GM23338 (cell line): ENCODE results near the gene CABLES1. TPM values are rescaled to one million over a fixed set of nuclear protein-coding genes. Genes with fewer than 3 reads are reported as not detected.

Experiments used
- ATAC-seq: fragments of 200-7000 bp; cut with Tn5 transposase; 3 replicates; pipeline ENCODE4 v1.9.1; 2020
- DNase-seq: peaks from one replicate; pipeline ENCODE4 v3.0.0-alpha.2; 2015; ENCODE audit warnings: low spot score
- H2AFZ ChIP-seq: fragments of 200-600 bp; sonication (generic); 2 replicates; pipeline ENCODE4 v1.8.0; 2016; ENCODE audit warnings: antibody characterized with exemption, mild to moderate bottlenecking, moderate library complexity
- H3F3A ChIP-seq: fragments of 200-600 bp; sonication (generic); replicated peaks from 2 replicates; pipeline ENCODE4 v1.8.0; 2017; ENCODE audit warnings: antibody characterized with exemption, mixed run types, low read depth
- H3K27ac ChIP-seq: fragments of 200-600 bp; sonication (generic); 2 replicates; pipeline ENCODE4 v1.6.1; 2016; ENCODE audit warnings: low read depth
- H3K27me3 ChIP-seq: fragments of 200-600 bp; sonication (generic); 2 replicates; pipeline ENCODE4 v1.8.0; 2016; ENCODE audit warnings: mild to moderate bottlenecking, mixed run types, moderate library complexity; ENCODE audit not compliant: insufficient read depth
- H3K36me3 ChIP-seq: fragments of 200-600 bp; sonication (generic); 2 replicates; pipeline ENCODE4 v1.8.0; 2016; ENCODE audit warnings: mild to moderate bottlenecking; ENCODE audit not compliant: insufficient read depth
- H3K4me1 ChIP-seq: fragments of 200-600 bp; sonication (generic); 2 replicates; pipeline ENCODE4 v1.8.0; 2016; ENCODE audit warnings: mild to moderate bottlenecking, moderate library complexity; ENCODE audit not compliant: insufficient read depth
- H3K4me2 ChIP-seq: fragments of 200-600 bp; sonication (generic); 2 replicates; pipeline ENCODE4 v1.7.1; 2017; ENCODE audit warnings: mixed run types
- H3K4me3 ChIP-seq: fragments of 200-600 bp; sonication (generic); 2 replicates; pipeline ENCODE4 v1.6.1; 2016; ENCODE audit warnings: mixed run types
- H3K79me2 ChIP-seq: fragments of 200-600 bp; sonication (generic); replicated peaks from 2 replicates; pipeline ENCODE4 v1.8.0; 2017; ENCODE audit warnings: mild to moderate bottlenecking; ENCODE audit not compliant: insufficient read depth
- H3K9me2 ChIP-seq: fragments of 200-600 bp; sonication (generic); 2 replicates; pipeline ENCODE4 v1.8.0; 2017; ENCODE audit not compliant: insufficient read depth
- H4K20me1 ChIP-seq: fragments of 200-600 bp; sonication (generic); replicated peaks from 2 replicates; pipeline ENCODE4 v1.8.0; 2017; ENCODE audit warnings: mild to moderate bottlenecking; ENCODE audit not compliant: insufficient read depth
- H3K27ac Mint-ChIP-seq: 2 replicates; pipeline ENCODE4 v1.8.0; 2020; ENCODE audit warnings: inconsistent platforms, mild to moderate bottlenecking, moderate library complexity, mixed read lengths
- H3K27me3 Mint-ChIP-seq: 3 replicates; pipeline ENCODE4 v1.8.0; 2022; ENCODE audit warnings: low read depth, mild to moderate bottlenecking, moderate library complexity, mixed read lengths, inconsistent platforms; ENCODE audit not compliant: insufficient read depth, poor library complexity
- H3K36me3 Mint-ChIP-seq: 3 replicates; pipeline ENCODE4 v1.8.0; 2021; ENCODE audit warnings: low read depth, mild to moderate bottlenecking, inconsistent platforms, moderate library complexity, mixed read lengths
- H3K4me1 Mint-ChIP-seq: 3 replicates; pipeline ENCODE4 v1.8.0; 2020; ENCODE audit warnings: mild to moderate bottlenecking, inconsistent platforms, mixed read lengths
- H3K4me3 Mint-ChIP-seq: 3 replicates; pipeline ENCODE4 v1.8.0; 2021; ENCODE audit warnings: moderate library complexity, mild to moderate bottlenecking, inconsistent platforms, mixed read lengths
- H3K9me3 Mint-ChIP-seq: 3 replicates; pipeline ENCODE4 v1.8.0; 2020; ENCODE audit warnings: moderate library complexity, mild to moderate bottlenecking, inconsistent platforms, mixed read lengths
- POLR2AphosphoS5 ChIP-seq: IDR thresholded peaks from 2 replicates; pipeline ENCODE4 v1.6.1; 2016; ENCODE audit warnings: antibody characterized with exemption, low read depth
- polyA plus RNA-seq: library from polyadenylated mRNA; unstranded; fragments of >200 nt; fragmentation: Nextera tagmentation; extraction: Ambion mirVana; gene quantifications from 2 replicates; pipeline ENCODE4 v1.2.1, GENCODE V29; 2016
- total RNA-seq: library from RNA; depleted of rRNA; stranded (reverse); fragments of >200 nt; shearing (Covaris generic); gene quantifications from 2 replicates; pipeline ENCODE4 v1.2.3, GENCODE V29; 2014
- TF ChIP-seq, protein P1 (sequence below), 2 experiments: fragments of 200-600 bp in 1 of 2; sonication (generic) in 1 of 2; conservative IDR thresholded peaks; 2 replicates each; pipeline versions ENCODE4 v1.5.1 to v1.6.1; 2016 to 2017; ENCODE audit warnings: antibody characterized with exemption in 2 of 2, low read depth in 2 of 2, mild to moderate bottlenecking in 2 of 2, moderate library complexity in 1 of 2

Gene CABLES1
- total and polyA plus RNA-seq, 2 experiments from 2014 or later: 2.6 to 12.4 TPM

GRCh38 chr18:23131693-23132319, 3.5 kb upstream of the CABLES1 start:
- DNase-seq (peak; percentile 86), ATAC-seq (peak; percentile 18)
- no peaks in the 10 kb centered on the region for H3K9me2 ChIP-seq
- Mint-ChIP-seq H3K4me1 (peaks cover 30% of the 10 kb centered on the region), H3K9me3 (no peaks in the 10 kb centered on the region), H3K27ac (0 out of 2 replicates have a peak overlapping the region, but pooled peaks have one; percentile 54), H3K36me3 (no peaks in the 10 kb centered on the region), H3K27me3 (peaks cover 14% of the 10 kb centered on the region), H3K4me3 (no peak overlapping the region)
- no peaks in the 10 kb centered on the region for H4K20me1 ChIP-seq
- H3K27ac ChIP-seq: no peak overlapping the region
- H3K4me3 ChIP-seq: no peak overlapping the region
- H3K4me2 ChIP-seq: 0 out of 2 replicates have a peak overlapping the region, but pooled peaks have one; percentile 19
- no peak for TF ChIP-seq POLR2AphosphoS5
- TF ChIP-seq, protein P1, sequence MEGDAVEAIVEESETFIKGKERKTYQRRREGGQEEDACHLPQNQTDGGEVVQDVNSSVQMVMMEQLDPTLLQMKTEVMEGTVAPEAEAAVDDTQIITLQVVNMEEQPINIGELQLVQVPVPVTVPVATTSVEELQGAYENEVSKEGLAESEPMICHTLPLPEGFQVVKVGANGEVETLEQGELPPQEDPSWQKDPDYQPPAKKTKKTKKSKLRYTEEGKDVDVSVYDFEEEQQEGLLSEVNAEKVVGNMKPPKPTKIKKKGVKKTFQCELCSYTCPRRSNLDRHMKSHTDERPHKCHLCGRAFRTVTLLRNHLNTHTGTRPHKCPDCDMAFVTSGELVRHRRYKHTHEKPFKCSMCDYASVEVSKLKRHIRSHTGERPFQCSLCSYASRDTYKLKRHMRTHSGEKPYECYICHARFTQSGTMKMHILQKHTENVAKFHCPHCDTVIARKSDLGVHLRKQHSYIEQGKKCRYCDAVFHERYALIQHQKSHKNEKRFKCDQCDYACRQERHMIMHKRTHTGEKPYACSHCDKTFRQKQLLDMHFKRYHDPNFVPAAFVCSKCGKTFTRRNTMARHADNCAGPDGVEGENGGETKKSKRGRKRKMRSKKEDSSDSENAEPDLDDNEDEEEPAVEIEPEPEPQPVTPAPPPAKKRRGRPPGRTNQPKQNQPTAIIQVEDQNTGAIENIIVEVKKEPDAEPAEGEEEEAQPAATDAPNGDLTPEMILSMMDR (conservative IDR thresholded peaks at IDR 0.05; ENCODE audit: low read depth in 2 of 2): peak; percentile 88 to 95
- H3F3A ChIP-seq: peaks cover 4% of the 10 kb centered on the region
- H3K27me3 ChIP-seq: peaks cover 13% of the 10 kb centered on the region
- no peak overlapping the region for H2AFZ ChIP-seq
- peaks cover 28% of the 10 kb centered on the region for H3K4me1 ChIP-seq
- H3K79me2 ChIP-seq: peaks cover 6% of the 10 kb centered on the region; the same call in 1 of the 2 replicates
- H3K36me3 ChIP-seq: no peaks in the 10 kb centered on the region

DNA sequence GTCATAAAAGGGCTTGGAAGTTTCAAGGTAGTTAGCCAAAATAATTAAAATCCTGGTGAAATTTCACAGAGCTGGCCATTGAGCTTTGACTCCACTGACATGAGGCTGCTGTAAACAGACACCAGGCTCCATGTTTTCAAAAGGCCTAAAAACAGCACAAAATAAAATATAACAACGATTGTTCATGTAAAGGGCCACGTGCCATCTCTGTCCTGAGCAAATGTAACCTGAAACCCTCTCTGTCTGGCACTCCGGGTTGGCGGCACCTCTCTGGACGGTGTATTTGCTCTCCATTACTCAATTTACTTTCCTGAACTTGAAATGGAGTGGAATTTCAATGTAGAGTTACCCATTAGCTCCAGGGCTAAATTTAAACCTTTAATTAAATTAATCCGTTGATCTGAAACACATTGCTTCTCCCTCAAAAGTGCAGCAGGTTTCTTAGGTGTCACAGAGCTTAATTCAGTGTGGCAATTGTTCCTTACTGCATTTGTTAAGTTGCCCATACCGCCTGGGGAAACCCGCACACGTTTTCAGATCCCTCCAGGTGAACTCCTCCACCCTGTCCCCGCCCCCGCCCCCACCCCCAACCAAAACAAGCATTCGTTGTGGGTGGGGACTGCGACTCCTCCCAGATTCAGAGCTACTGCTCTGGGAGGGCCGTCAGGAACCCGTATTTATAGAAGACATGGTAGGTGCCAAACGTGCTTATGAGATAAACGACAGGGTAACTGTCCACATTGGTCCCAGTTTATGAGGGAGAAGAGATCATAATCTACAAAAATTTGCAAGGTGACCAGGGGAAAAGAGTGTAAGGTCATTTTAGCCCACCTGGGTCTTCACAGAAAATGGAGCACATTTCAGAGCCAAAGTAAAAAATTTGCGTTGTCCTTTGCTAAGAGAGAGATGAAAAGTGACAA, 1.2 kb upstream of the CABLES1 start:
- no peaks in the 10 kb centered on the region for H3K9me2 ChIP-seq
- DNase-seq (peak; percentile 90), ATAC-seq (peak; percentile 68)
- H4K20me1 ChIP-seq: 0 out of 2 replicates have a peak, but pooled peaks cover 5% of the 10 kb centered on the region
- peak overlapping the region; percentile 92 for H3K27ac ChIP-seq
- H3K4me2 ChIP-seq: peak overlapping the region; percentile 99
- peaks cover 22% of the 10 kb centered on the region for H3K27me3 ChIP-seq
- peaks cover 22% of the 10 kb centered on the region for H3K27me3 Mint-ChIP-seq
- TF ChIP-seq, protein P1 (conservative IDR thresholded peaks at IDR 0.05; ENCODE audit: low read depth in 2 of 2): no peak
- peak; percentile 91 for TF ChIP-seq POLR2AphosphoS5
- H3K4me1 Mint-ChIP-seq: peaks cover 46% of the 10 kb centered on the region
- H3K4me3 Mint-ChIP-seq: peak overlapping the region; percentile 78
- H3K36me3 ChIP-seq: no peaks in the 10 kb centered on the region
- H3K4me1 ChIP-seq: peaks cover 41% of the 10 kb centered on the region
- peak overlapping the region; percentile 91 for H3K27ac Mint-ChIP-seq
- no peaks in the 10 kb centered on the region for H3K9me3 Mint-ChIP-seq
- H3F3A ChIP-seq: peaks cover 8% of the 10 kb centered on the region
- no peak overlapping the region for H2AFZ ChIP-seq
- H3K36me3 Mint-ChIP-seq: no peaks in the 10 kb centered on the region
- H3K79me2 ChIP-seq: peaks cover 29% of the 10 kb centered on the region
- H3K4me3 ChIP-seq: peak overlapping the region; percentile 60
